Measurements from ENCODE around the gene JHY. TPM values are rescaled to one million over a fixed set of nuclear protein-coding genes. Genes with fewer than 3 reads are reported as not detected.
"Not testable (repeated sequence)": the region's sequence is repeated elsewhere in the genome, so short reads cannot be mapped to it uniquely, and the experiment has no call there.

JHY gene
- total RNA-seq, result 1.3 TPM
- long read RNA-seq, partial matches to known transcripts, result 0 of 6 reads
- long read RNA-seq, other reads (novel, unspliced or antisense), result 3 of 6 reads

- no peak for DNase-seq (ENCODE audit: low spot score)
- intact Hi-C loops (cut with DNase I), result no loop called here
Measured at GRCh38 chr11:122882189-122882856, at the start of gene JHY. Gene JHY (plus strand): TSS chr11:122882759. CDS start chr11:122885850, 3,091 bp downstream.

GRCh38 chr11:122833846-122834464, 48.6 kb upstream of the JHY start:
- intact Hi-C loops (cut with DNase I), result no loop called here

GRCh38 chr11:122836916-122837315, 45.6 kb upstream of the JHY start:
- DNase-seq (ENCODE audit: low spot score), result no peak
- intact Hi-C loops (cut with DNase I), result no loop called here

More at GRCh38 chr11:122833846-122834464, 48.6 kb upstream of the JHY start:
- DNase-seq (ENCODE audit: low spot score), result no peak

GRCh38 chr11:122837528-122838346, 44.8 kb upstream of the JHY start:
- intact Hi-C loops (cut with DNase I), result no loop called here
- DNase-seq (ENCODE audit: low spot score), result no peak

- no peak for DNase-seq (ENCODE audit: low spot score)
- intact Hi-C loops (cut with DNase I), result no loop called here
Measured at GRCh38 chr11:122843281-122844141, 39.0 kb upstream of the JHY start.

GRCh38 chr11:122847466-122847865, 35.1 kb upstream of the JHY start:
- intact Hi-C loops (cut with DNase I), result no loop called here
- DNase-seq (ENCODE audit: low spot score), result no peak

- intact Hi-C loops (cut with DNase I), result no loop called here
- DNase-seq (ENCODE audit: low spot score), result no peak
Measured at GRCh38 chr11:122848186-122848585, 34.4 kb upstream of the JHY start.

- no peak for DNase-seq (ENCODE audit: low spot score)
- intact Hi-C loops (cut with DNase I), result loop anchor here (5.0 kb wide), 1 partner anchor 218 kb away; no protein-coding TSS in a partner anchor
Measured at GRCh38 chr11:122850076-122850631, 32.4 kb upstream of the JHY start.

GRCh38 chr11:122851366-122851966, 31.1 kb upstream of the JHY start:
- intact Hi-C loops (cut with DNase I), result loop anchor here (5.0 kb wide), 1 partner anchor 219 kb away; no protein-coding TSS in a partner anchor
- DNase-seq (ENCODE audit: low spot score), result no peak

GRCh38 chr11:122852074-122852795, 30.3 kb upstream of the JHY start:
- no peak for DNase-seq (ENCODE audit: low spot score)
- intact Hi-C loops (cut with DNase I), result loop anchor here (2.0 to 5.0 kb wide), 2 partner anchors 55 to 220 kb away; no protein-coding TSS in a partner anchor

GRCh38 chr11:122852796-122853160, 29.8 kb upstream of the JHY start:
- no peak for DNase-seq (ENCODE audit: low spot score)
- intact Hi-C loops (cut with DNase I), result loop anchor here (2.0 to 5.0 kb wide), 2 partner anchors 56 to 220 kb away; no protein-coding TSS in a partner anchor

- intact Hi-C loops (cut with DNase I), result loop anchor here (2.0 to 5.0 kb wide), 2 partner anchors 56 to 221 kb away; no protein-coding TSS in a partner anchor
- no peak for DNase-seq (ENCODE audit: low spot score)
Measured at GRCh38 chr11:122853261-122853660, 29.3 kb upstream of the JHY start.

- intact Hi-C loops (cut with DNase I), result loop anchor here (2.0 to 5.0 kb wide), 3 partner anchors 57 to 273 kb away; no protein-coding TSS in a partner anchor
- no peak for DNase-seq (ENCODE audit: low spot score)
Measured at GRCh38 chr11:122853971-122854446, 28.6 kb upstream of the JHY start.

- intact Hi-C loops (cut with DNase I), result no loop called here
- no peak for DNase-seq (ENCODE audit: low spot score)
Measured at GRCh38 chr11:122861631-122862030, 20.9 kb upstream of the JHY start.

- DNase-seq (ENCODE audit: low spot score), result no peak
- intact Hi-C loops (cut with DNase I), result no loop called here
Measured at GRCh38 chr11:122862091-122862490, 20.5 kb upstream of the JHY start.

GRCh38 chr11:122863154-122863553, 19.4 kb upstream of the JHY start:
- DNase-seq (ENCODE audit: low spot score); intact Hi-C loops (cut with DNase I): not testable (repeated sequence)

- intact Hi-C loops (cut with DNase I), result loop anchor here (1.0 kb wide), 1 partner anchor 159 kb away; no protein-coding TSS in a partner anchor
Measured at GRCh38 chr11:122863704-122864326, 18.7 kb upstream of the JHY start.

More at GRCh38 chr11:122863704-122864326, 18.7 kb upstream of the JHY start:
- DNase-seq (ENCODE audit: low spot score), result no peak
